HepG2 (cell line): ENCODE measurements around the gene FCHSD1. TPM values are rescaled to one million over a fixed set of nuclear protein-coding genes. Genes with fewer than 3 reads are reported as not detected.
A peak's percentile ranks its signal among the peaks of the same experiment; 100 is the strongest.

Source experiments
- AGO1 ChIP-seq: fragments of 200-400 bp; formaldehyde crosslinking; IDR thresholded peaks from 2 replicates; pipeline ENCODE4 v1.6.1; 2017; ENCODE audit warnings: mild to moderate bottlenecking, low read depth, low read length, moderate library complexity; ENCODE audit not compliant: poor library complexity, severe bottlenecking
- FOXA1 ChIP-seq, 2 experiments: fragments of 450-650 bp in 1 of 2; sonication (generic) in 1 of 2; formaldehyde crosslinking in 1 of 2; IDR thresholded peaks; 2 replicates each; pipeline versions ENCODE4 v1.4.0 to v1.6.1; 2016 to 2020; ENCODE audit warnings: missing genetic modification reagents in 1 of 2
- FOXA3 ChIP-seq: IDR thresholded peaks from 2 replicates; pipeline ENCODE4 v1.6.1; 2016; ENCODE audit warnings: missing genetic modification reagents, missing compliant biosample characterization
- GABPA ChIP-seq, 2 experiments: IDR thresholded peaks; 2 replicates each; pipeline ENCODE4 v1.6.1; 2011 to 2016; ENCODE audit warnings: low read depth in 2 of 2, low read length in 1 of 2, missing biosample characterization in 1 of 2, missing genetic modification characterization in 1 of 2
- HES4 ChIP-seq: sonication (generic); formaldehyde crosslinking; IDR thresholded peaks from 2 replicates; pipeline ENCODE4 v1.9.0; 2021; ENCODE audit warnings: mild to moderate bottlenecking, missing genetic modification reagents, borderline replicate concordance
- IRF2 ChIP-seq: IDR thresholded peaks from 2 replicates; pipeline ENCODE4 v1.6.1; 2018; ENCODE audit warnings: missing genetic modification reagents, missing compliant biosample characterization
- ISX ChIP-seq: sonication (generic); formaldehyde crosslinking; conservative IDR thresholded peaks from 2 replicates; pipeline ENCODE4 v1.5.0; 2020; ENCODE audit warnings: missing genetic modification reagents
- KLF9 ChIP-seq: IDR thresholded peaks from 2 replicates; pipeline ENCODE4 v1.6.1; 2016; ENCODE audit warnings: low read depth
- SIX4 ChIP-seq: sonication (generic); formaldehyde crosslinking; IDR thresholded peaks from 2 replicates; pipeline ENCODE4 v1.4.0; 2020; ENCODE audit warnings: missing genetic modification reagents
- STAT6 ChIP-seq: sonication (generic); formaldehyde crosslinking; IDR thresholded peaks from 2 replicates; pipeline ENCODE4 v1.4.0; 2020; ENCODE audit warnings: missing genetic modification reagents, mild to moderate bottlenecking, borderline replicate concordance
- TSC22D2 ChIP-seq: sonication (generic); formaldehyde crosslinking; IDR thresholded peaks from 2 replicates; pipeline ENCODE4 v1.5.1; 2020; ENCODE audit warnings: missing genetic modification reagents, mild to moderate bottlenecking, borderline replicate concordance
- ZBTB46 ChIP-seq: sonication (generic); formaldehyde crosslinking; IDR thresholded peaks from 2 replicates; pipeline ENCODE4 v1.4.0; 2020; ENCODE audit warnings: mild to moderate bottlenecking, missing genetic modification reagents, borderline replicate concordance
- ZHX2 ChIP-seq, 2 experiments: sonication (generic) in 1 of 2; formaldehyde crosslinking in 1 of 2; IDR thresholded peaks; 2 replicates each; pipeline versions ENCODE4 v1.6.1 to v1.9.0; 2014 to 2022; ENCODE audit warnings: antibody characterized with exemption in 1 of 2, borderline replicate concordance in 1 of 2, inconsistent platforms in 1 of 2, low read depth in 1 of 2, missing genetic modification reagents in 1 of 2
- ZNF124 ChIP-seq: sonication (generic); formaldehyde crosslinking; IDR thresholded peaks from 2 replicates; pipeline ENCODE4 v1.4.0; 2020; ENCODE audit warnings: missing genetic modification reagents
- ZNF317 ChIP-seq: sonication (generic); formaldehyde crosslinking; IDR thresholded peaks from 2 replicates; pipeline ENCODE4 v1.5.0; 2020; ENCODE audit warnings: mild to moderate bottlenecking, missing genetic modification reagents
- ZNF644 ChIP-seq: IDR thresholded peaks from 2 replicates; pipeline ENCODE4 v1.6.1; 2016; ENCODE audit warnings: low read depth
- ZNF674 ChIP-seq: sonication (generic); formaldehyde crosslinking; IDR thresholded peaks from 2 replicates; pipeline ENCODE4 v1.5.0; 2020; ENCODE audit warnings: low read depth, mild to moderate bottlenecking, missing genetic modification reagents
- ZSCAN20 ChIP-seq: sonication (generic); formaldehyde crosslinking; IDR thresholded peaks from 2 replicates; pipeline ENCODE4 v1.4.0; 2020; ENCODE audit warnings: missing genetic modification reagents, mild to moderate bottlenecking, borderline replicate concordance
- ZZZ3 ChIP-seq: sonication (generic); formaldehyde crosslinking; IDR thresholded peaks from 2 replicates; pipeline ENCODE4 v1.4.0; 2020; ENCODE audit warnings: missing genetic modification reagents, mild to moderate bottlenecking, borderline replicate concordance
- polyA plus RNA-seq, 8 experiments: library from polyadenylated mRNA; depleted of rRNA in 3 of 8; stranded (reverse) in 7 of 8; unstranded in 1 of 8; fragments of >200 nt; fragmentation: Illumina TruSeq in 4 of 8; extraction: Trizol in 4 of 8; gene quantifications; 2 replicates each; pipeline versions ENCODE4 v1.2.1 to v1.2.3, GENCODE V29; 2011 to 2016; ENCODE audit warnings: low read depth in 4 of 8, missing spikeins in 1 of 8, mixed read lengths in 1 of 8; ENCODE audit not compliant: insufficient read depth in 1 of 8
- total RNA-seq, 5 experiments: library from RNA; depleted of rRNA; stranded (reverse); fragments of >200 nt; fragmentation: Illumina TruSeq; extraction: Trizol; gene quantifications; 2 replicates each; pipeline ENCODE4 v1.2.3, GENCODE V29; 2016; ENCODE audit warnings: low read depth in 1 of 5

The FCHSD1 gene
- total and polyA plus RNA-seq, 2 of the 13 experiments (the other 11 are each of a cell fraction or from before 2014, with no cell fraction given), result 5.5 to 15.4 TPM

GRCh38 chr5:141637767-141638419 lies 13.3 kb downstream of the FCHSD1 start (continued):
- TF ChIP-seq IRF2 (CRISPR knock-in tag) (no peak), STAT6 (CRISPR knock-in tag) (no peak), AGO1 (peak; percentile 28), ZSCAN20 (CRISPR knock-in tag) (no peak), ZNF674 (CRISPR knock-in tag) (no peak), ZBTB46 (no peak), ZZZ3 (CRISPR knock-in tag) (no peak), SIX4 (no peak), FOXA1 (IDR thresholded peaks at IDR 0.05) (no peak), FOXA1 (CRISPR knock-in tag; IDR thresholded peaks at IDR 0.05) (no peak), ISX (CRISPR knock-in tag) (no peak), GABPA (IDR thresholded peaks at IDR 0.05; ENCODE audit: low read depth, low read length) (no peak), GABPA (CRISPR knock-in tag; IDR thresholded peaks at IDR 0.05; ENCODE audit: low read depth) (0 out of 2 replicates have a peak, but pooled peaks have one; percentile 16), TSC22D2 (no peak), FOXA3 (CRISPR knock-in tag) (no peak), HES4 (CRISPR knock-in tag) (peak; percentile 41; the same call in 1 of the 2 replicates), ZNF124 (CRISPR knock-in tag) (no peak), ZNF317 (CRISPR knock-in tag) (peak; percentile 47; the same call in 1 of the 2 replicates), KLF9 (CRISPR knock-in tag) (0 out of 2 replicates have a peak, but pooled peaks have one; percentile 6), ZNF644 (CRISPR knock-in tag) (no peak; the same call in 1 of the 2 replicates), ZHX2 (IDR thresholded peaks at IDR 0.05; ENCODE audit: low read depth) (no peak), ZHX2 (CRISPR knock-in tag; IDR thresholded peaks at IDR 0.05; ENCODE audit: borderline replicate concordance) (no peak)
